GM23248 (cell line): Measurements from ENCODE around the gene NIPA2. TPM values are rescaled to one million over a fixed set of nuclear protein-coding genes. Genes with fewer than 3 reads are reported as not detected.

Experiments
- DNase-seq: peaks from one replicate; pipeline ENCODE4 v3.0.0-alpha.2; 2015
- H2AFZ ChIP-seq: fragments of 200-600 bp; sonication (generic); 2 replicates; pipeline ENCODE4 v1.6.1; 2016; ENCODE audit warnings: antibody characterized with exemption
- H3F3A ChIP-seq: fragments of 200-600 bp; sonication (generic); 2 replicates; pipeline ENCODE4 v1.6.1; 2016; ENCODE audit warnings: mild to moderate bottlenecking, antibody characterized with exemption, mixed run types; ENCODE audit not compliant: insufficient read depth
- H3K27ac ChIP-seq: fragments of 200-600 bp; sonication (generic); 2 replicates; pipeline ENCODE4 v1.5.1; 2016; ENCODE audit warnings: mild to moderate bottlenecking
- H3K27me3 ChIP-seq: fragments of 200-600 bp; sonication (generic); replicated peaks from 2 replicates; pipeline ENCODE4 v1.6.1; 2016; ENCODE audit warnings: mild to moderate bottlenecking; ENCODE audit not compliant: insufficient read depth
- H3K36me3 ChIP-seq: fragments of 200-600 bp; sonication (generic); 2 replicates; pipeline ENCODE4 v1.6.1; 2016; ENCODE audit warnings: low read depth, mild to moderate bottlenecking
- H3K4me1 ChIP-seq: fragments of 200-600 bp; sonication (generic); 2 replicates; pipeline ENCODE4 v1.6.1; 2016; ENCODE audit warnings: mild to moderate bottlenecking; ENCODE audit not compliant: insufficient read depth
- H3K4me2 ChIP-seq: fragments of 200-600 bp; sonication (generic); one replicate; pipeline ENCODE4 v1.6.1; 2016; ENCODE audit warnings: mild to moderate bottlenecking; ENCODE audit not compliant: unreplicated experiment
- H3K4me3 ChIP-seq: fragments of 200-600 bp; sonication (generic); 2 replicates; pipeline ENCODE4 v1.5.1; 2016; ENCODE audit warnings: mild to moderate bottlenecking
- H3K79me2 ChIP-seq: fragments of 200-600 bp; sonication (generic); 2 replicates; pipeline ENCODE4 v1.6.1; 2016; ENCODE audit warnings: mild to moderate bottlenecking; ENCODE audit not compliant: insufficient read depth
- H3K9ac ChIP-seq: fragments of 200-600 bp; sonication (generic); 2 replicates; pipeline ENCODE4 v1.6.1; 2016; ENCODE audit warnings: mild to moderate bottlenecking
- H3K9me2 ChIP-seq: fragments of 200-600 bp; sonication (generic); 2 replicates; pipeline ENCODE4 v1.6.1; 2016; ENCODE audit warnings: mixed run types, mild to moderate bottlenecking, moderate library complexity; ENCODE audit not compliant: insufficient read depth
- H3K9me3 ChIP-seq: fragments of 200-600 bp; sonication (generic); one replicate; pipeline ENCODE4 v1.6.1; 2017; ENCODE audit warnings: low read depth
- H4K20me1 ChIP-seq: fragments of 200-600 bp; sonication (generic); 2 replicates; pipeline ENCODE4 v1.6.0; 2016; ENCODE audit not compliant: insufficient read depth
- EZH2 ChIP-seq: fragments of 200-600 bp; sonication (generic); IDR thresholded peaks from 2 replicates; pipeline ENCODE4 v1.6.1; 2018; ENCODE audit warnings: antibody characterized with exemption, mild to moderate bottlenecking; ENCODE audit not compliant: insufficient read depth, poor library complexity, severe bottlenecking
- EZH2phosphoT487 ChIP-seq: fragments of 200-600 bp; sonication (generic); IDR thresholded peaks from 2 replicates; pipeline ENCODE4 v1.6.1; 2018; ENCODE audit warnings: antibody characterized with exemption, moderate library complexity, mild to moderate bottlenecking, low read depth; ENCODE audit not compliant: insufficient read depth
- WGBS, 2 experiments: methylation state at CpG; one replicate each; pipeline ENCODE4 v1.1.6; 2015 to 2017; ENCODE audit warnings: low lambda C conversion rate in 2 of 2, low coverage in 1 of 2; ENCODE audit errors: missing lambda C conversion rate in 2 of 2; 5-methylcytosine and 5-hydroxymethylcytosine counted together
- in situ Hi-C: fragments of 300-500 bp; cut with MboI; formaldehyde crosslinking; loops from 2 replicates; pipeline ENCODE4 v1.15.0; 2020
- polyA plus RNA-seq: library from polyadenylated mRNA; unstranded; fragments of >200 nt; fragmentation: Nextera tagmentation; extraction: Ambion mirVana; gene quantifications from 2 replicates; pipeline ENCODE4 v1.2.1, GENCODE V29; 2016
- total RNA-seq: library from RNA; depleted of rRNA; stranded (reverse); fragments of >200 nt; shearing (Covaris generic); gene quantifications from 2 replicates; pipeline ENCODE4 v1.2.3, GENCODE V29; 2014

The NIPA2 gene
- total and polyA plus RNA-seq, 2 experiments from 2014 or later = 74.9 to 100 TPM

- TF ChIP-seq EZH2phosphoT487 = no peak
- no peak for TF ChIP-seq EZH2
- Histone ChIP-seq H2AFZ (no peak overlapping the region), H4K20me1 (no peaks in the 10 kb centered on the region), H3K79me2 (0 out of 2 replicates have a peak, but pooled peaks cover under 1% of the 10 kb centered on the region), H3K27ac (no peak overlapping the region), H3K9ac (no peak overlapping the region), H3K4me3 (no peak overlapping the region), H3K9me3 (no peaks in the 10 kb centered on the region), H3K36me3 (peaks cover 9% of the 10 kb centered on the region; the same call in 1 of the 2 replicates), H3K9me2 (no peaks in the 10 kb centered on the region), H3K27me3 (no peaks in the 10 kb centered on the region), H3K4me2 (no peak overlapping the region), H3K4me1 (no peaks in the 10 kb centered on the region), H3F3A (no peaks in the 10 kb centered on the region)
- no peak for DNase-seq
- in situ Hi-C loops = no loop called here
- 90 to 91% methylated on average over 33 of the region's 33 CpGs for WGBS, 2 experiments
Measured at GRCh38 chr15:22880068-22880980, 41.9 kb downstream of the NIPA2 start.

GRCh38 chr15:22880981-22881738 is 42.7 kb downstream of the NIPA2 start:
- in situ Hi-C loops = no loop called here
- H2AFZ ChIP-seq = no peak overlapping the region
- no peak overlapping the region for H3K4me3 ChIP-seq
- H3F3A ChIP-seq = 0 out of 2 replicates have a peak, but pooled peaks cover 1% of the 10 kb centered on the region
- H3K9me3 ChIP-seq = no peaks in the 10 kb centered on the region
- H3K27me3 ChIP-seq = no peaks in the 10 kb centered on the region
- no peaks in the 10 kb centered on the region for H3K79me2 ChIP-seq
- TF ChIP-seq EZH2phosphoT487 (no peak), EZH2 (no peak)
- peaks cover 7% of the 10 kb centered on the region; the same call in 1 of the 2 replicates for H3K36me3 ChIP-seq
- no peak for DNase-seq
- no peak overlapping the region for H3K9ac ChIP-seq
- H3K9me2 ChIP-seq = no peaks in the 10 kb centered on the region
- no peak overlapping the region for H3K27ac ChIP-seq
- WGBS, 2 experiments = 93 to 96% methylated on average over 19 of the region's 19 CpGs
- H3K4me2 ChIP-seq = no peak overlapping the region
- no peaks in the 10 kb centered on the region for H4K20me1 ChIP-seq
- H3K4me1 ChIP-seq = no peaks in the 10 kb centered on the region

- in situ Hi-C loops = no loop called here
- H3K27ac ChIP-seq = no peak overlapping the region
- no peaks in the 10 kb centered on the region for H3K79me2 ChIP-seq
- no peak overlapping the region for H3K4me2 ChIP-seq
- H3K27me3 ChIP-seq = no peaks in the 10 kb centered on the region
- H3K9ac ChIP-seq = no peak overlapping the region
- H3F3A ChIP-seq = peaks cover 8% of the 10 kb centered on the region
- TF ChIP-seq EZH2 = no peak
- no peak for TF ChIP-seq EZH2phosphoT487
- H2AFZ ChIP-seq = no peak overlapping the region
- no peaks in the 10 kb centered on the region for H4K20me1 ChIP-seq
- no peak for DNase-seq
- peaks cover 4% of the 10 kb centered on the region; the same call in 1 of the 2 replicates for H3K36me3 ChIP-seq
- no peaks in the 10 kb centered on the region for H3K9me2 ChIP-seq
- peaks cover 3% of the 10 kb centered on the region for H3K4me1 ChIP-seq
- WGBS, 2 experiments = 96 to 99% methylated on average over 25 of the region's 25 CpGs
- no peaks in the 10 kb centered on the region for H3K9me3 ChIP-seq
- no peak overlapping the region for H3K4me3 ChIP-seq
Measured at GRCh38 chr15:22881739-22882440, 43.4 kb downstream of the NIPA2 start.

DNA sequence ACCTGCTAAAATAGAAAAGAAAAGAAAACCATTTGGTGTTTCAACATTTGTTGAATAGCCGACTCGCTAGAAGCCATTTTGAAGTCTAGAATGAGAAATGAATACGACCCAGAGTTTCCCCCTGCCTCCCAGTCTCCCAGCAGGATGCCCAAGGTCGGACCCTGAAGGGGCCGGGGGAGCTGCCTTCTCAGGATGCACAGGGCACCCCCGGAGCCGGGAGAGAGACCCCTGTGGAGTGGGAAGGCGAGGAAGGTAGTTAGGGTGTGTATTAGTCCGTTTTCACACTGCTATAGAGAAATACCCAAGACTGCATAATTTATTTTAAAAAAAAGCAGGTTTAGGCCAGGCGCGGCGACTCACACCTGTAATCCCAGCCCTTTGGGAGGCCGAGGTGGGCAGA is 44.7 kb downstream of the NIPA2 start:
- Histone ChIP-seq H3K4me1 (peaks cover 14% of the 10 kb centered on the region), H2AFZ (no peak overlapping the region), H3K4me2 (no peak overlapping the region), H3K79me2 (no peaks in the 10 kb centered on the region), H3K9ac (no peak overlapping the region), H3F3A (peaks cover 21% of the 10 kb centered on the region), H3K9me3 (no peaks in the 10 kb centered on the region), H3K4me3 (no peak overlapping the region), H3K27me3 (no peaks in the 10 kb centered on the region), H3K36me3 (peaks cover 4% of the 10 kb centered on the region; the same call in 1 of the 2 replicates), H3K9me2 (no peaks in the 10 kb centered on the region), H3K27ac (no peak overlapping the region), H4K20me1 (no peaks in the 10 kb centered on the region)
- WGBS, 2 experiments = 88 to 90% methylated on average over 13 of the region's 13 CpGs
- DNase-seq = no peak
- in situ Hi-C loops = no loop called here
- TF ChIP-seq EZH2phosphoT487 (no peak), EZH2 (no peak)
